ENCODE data around the gene RND2. TPM values are rescaled to one million over a fixed set of nuclear protein-coding genes. Genes with fewer than 3 reads are reported as not detected.

RND2 gene
- total RNA-seq, 1 donor from 2014 or later: 3.6 TPM

DNA sequence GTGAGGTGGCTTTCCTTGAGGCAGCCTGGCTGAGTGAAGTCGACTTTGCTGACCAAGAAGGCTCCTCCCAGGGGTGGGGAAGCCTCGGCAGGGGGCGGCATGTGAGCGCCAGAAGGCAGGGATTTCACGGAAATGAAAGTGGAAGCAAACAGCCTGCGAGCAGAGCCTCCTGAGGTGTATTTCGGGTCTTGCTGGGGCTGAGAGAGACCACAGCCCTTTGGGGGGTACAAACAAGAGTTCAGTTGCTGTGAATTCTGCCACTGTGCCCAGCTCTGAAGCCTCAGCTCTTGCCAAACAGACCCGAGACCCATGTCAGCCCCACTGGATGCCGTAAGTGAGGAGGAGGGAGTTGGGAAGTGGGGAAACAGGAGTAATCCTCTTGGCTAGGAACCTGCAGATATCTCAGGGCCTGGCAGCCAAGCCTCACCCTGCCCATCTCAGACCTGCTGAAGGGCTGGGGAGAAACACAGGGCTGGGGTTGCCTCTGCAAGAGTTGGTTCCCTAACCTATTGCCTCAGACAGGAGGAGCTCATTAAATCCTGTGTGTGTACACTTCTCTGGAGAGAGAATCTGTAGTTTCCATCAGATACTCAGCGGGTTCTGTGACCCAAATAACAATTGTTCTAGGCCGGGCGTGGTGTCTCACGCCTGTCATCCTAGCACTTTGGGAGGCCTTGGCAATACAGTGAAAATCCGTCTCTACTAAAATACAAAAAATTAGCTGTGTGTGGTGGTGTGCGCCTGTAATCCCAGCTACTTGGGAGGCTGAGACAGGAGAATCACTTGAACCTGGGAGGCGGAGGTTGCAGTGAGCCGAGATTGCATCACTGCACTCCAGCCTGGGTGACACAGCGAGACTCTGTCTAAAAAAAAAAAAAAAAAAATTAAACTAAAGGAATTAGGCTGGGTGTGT is 18.1 kb upstream of the RND2 start, which contains the start of gene IFI35:
Gene IFI35 (plus strand): TSS at position 146 of the 913 bp plus-strand sequence. CDS start 164 bp downstream, at position 310.
- no peak for DNase-seq

DNA sequence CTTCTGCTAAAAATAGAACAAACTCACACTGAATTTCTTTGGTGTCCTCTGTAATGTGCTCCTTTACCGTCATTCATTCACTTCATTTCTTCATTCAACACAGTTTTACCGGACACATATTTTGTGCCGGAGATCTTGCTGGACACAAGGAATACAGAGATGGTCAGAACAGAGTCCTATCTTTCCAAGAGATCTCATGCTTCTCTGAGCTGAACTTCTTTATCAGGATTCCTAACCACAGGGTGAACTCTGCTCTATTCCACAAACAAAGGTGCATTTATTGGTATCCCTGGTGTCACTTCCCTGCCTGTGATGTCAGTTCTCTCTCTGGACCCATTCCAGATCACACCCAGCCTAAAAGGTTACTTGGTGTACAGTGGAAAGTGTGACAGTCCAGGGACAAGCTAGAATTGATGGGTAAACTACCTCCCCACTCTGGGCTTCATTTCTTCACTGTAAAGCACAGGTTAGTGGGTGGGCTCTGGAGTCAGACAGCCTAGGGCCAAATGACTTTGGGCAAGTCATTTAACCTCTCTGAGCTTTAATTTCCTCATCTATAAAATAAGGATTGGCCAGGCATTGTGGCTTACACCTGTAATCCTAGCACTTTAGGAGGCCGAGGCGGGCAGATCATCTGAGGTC is 14.2 kb upstream of the RND2 start:
- no peak for DNase-seq

DNA sequence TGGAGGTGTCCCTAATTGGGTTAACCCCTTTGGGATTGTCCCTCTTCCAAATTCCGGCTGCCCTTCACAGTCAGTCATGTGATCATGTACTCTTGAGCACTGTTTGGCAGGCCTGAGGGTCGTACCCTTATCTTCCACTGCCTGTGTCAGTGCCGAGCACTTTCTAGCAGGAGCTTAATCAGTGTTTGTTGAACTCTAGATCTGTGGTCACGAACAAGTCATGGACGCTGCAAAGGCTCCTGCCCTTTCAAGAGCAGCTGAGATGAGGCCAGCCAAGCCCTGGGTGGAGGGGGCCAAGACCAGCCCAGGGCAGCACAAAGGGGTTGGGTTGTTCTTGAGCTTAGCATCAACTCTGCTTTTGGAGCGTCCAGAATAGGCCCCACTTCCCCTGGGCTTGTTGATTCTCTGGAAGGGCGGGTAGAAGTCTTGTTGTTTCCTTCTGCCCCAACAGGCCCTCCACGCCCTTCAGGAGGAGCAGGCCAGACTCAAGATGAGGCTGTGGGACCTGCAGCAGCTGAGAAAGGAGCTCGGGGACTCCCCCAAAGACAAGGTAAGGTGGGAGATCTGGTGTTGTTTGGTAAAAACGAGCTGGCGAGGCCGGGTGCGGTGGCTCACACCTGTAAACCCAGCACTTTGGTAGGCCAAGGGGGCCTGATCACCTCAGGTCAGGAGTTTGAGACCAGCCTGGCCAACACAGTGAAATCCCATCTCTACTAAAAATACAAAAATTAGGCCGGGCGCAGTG is 13.1 kb upstream of the RND2 start:
- no peak for DNase-seq

DNA sequence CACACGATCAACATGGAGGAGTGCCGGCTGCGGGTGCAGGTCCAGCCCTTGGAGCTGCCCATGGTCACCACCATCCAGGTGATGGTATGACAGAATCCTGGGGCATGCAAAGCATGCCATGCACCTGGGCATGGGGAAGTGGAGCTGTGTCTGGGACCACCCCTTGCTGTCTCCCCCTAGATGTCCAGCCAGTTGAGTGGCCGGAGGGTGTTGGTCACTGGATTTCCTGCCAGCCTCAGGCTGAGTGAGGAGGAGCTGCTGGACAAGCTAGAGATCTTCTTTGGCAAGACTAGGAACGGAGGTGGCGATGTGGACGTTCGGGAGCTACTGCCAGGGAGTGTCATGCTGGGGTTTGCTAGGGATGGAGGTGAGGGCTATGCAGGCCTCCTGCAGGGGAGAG is 11.7 kb upstream of the RND2 start:
- DNase-seq: no peak

DNA sequence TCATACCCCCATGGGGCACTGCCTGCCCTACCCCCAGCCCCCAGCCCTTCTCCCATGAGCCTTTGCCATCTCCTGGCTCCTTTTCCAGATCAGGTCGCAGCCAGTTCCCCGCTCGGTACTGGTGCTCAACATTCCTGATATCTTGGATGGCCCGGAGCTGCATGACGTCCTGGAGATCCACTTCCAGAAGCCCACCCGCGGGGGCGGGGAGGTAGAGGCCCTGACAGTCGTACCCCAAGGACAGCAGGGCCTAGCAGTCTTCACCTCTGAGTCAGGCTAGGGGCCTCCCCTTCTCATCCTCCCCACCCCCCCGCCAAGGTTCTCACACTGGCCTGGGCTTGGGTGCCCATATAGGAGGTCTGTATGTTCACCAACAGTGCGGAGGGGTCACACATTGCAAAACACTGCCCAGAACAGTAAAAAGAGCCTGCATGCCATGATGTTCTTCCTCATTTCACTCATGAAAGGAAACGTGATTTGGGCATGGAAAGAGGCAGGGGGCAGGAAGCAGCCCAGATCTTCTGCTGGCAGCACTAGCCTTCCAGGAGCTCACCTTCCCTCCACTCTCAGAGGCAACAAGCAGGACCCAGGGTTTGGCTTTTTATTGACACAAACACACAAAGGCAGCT is 10.9 kb upstream of the RND2 start:
- no peak for DNase-seq

DNA sequence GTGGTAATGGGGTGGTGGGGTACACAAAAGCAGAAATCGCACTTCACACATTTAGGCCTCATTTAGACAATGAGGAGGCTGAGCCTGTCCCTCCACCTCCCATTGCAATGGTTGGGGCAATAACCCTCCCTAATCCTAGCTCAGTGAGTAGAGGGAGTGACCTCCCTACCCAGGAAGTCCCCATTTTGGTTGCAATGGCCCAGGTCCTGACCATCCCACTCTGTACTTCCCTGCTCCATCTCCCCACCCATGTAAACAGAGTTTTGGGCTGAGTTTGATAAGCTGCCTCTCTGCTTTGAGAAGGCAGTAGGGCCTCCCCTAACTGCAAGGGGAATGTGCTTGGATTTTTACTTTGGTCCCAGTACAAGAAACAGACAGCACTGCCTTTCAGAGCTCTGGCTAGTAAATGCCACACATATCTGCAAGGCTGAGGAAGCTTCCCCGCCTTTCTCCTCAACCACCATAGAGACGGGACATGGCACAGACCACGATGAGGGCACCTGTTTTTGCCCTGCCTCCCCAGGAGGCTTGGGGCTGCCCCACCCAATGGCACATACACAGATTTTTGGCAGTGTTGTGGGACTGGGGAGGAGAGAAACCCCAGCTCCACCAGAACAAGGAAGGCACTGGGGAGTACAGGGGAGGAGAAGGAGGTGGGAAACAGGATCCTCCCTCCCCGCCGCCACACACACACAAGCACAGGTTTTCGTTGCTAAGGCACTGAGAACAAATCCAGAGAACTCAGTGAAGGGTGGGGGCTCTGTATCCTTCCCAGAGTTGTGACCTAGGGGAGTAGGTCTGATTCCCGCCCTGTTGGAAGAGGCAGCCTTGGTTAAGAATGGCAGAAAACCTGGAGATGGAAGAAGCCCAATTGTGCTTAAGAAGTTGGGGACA is 10.1 kb upstream of the RND2 start:
- DNase-seq: no peak

DNA sequence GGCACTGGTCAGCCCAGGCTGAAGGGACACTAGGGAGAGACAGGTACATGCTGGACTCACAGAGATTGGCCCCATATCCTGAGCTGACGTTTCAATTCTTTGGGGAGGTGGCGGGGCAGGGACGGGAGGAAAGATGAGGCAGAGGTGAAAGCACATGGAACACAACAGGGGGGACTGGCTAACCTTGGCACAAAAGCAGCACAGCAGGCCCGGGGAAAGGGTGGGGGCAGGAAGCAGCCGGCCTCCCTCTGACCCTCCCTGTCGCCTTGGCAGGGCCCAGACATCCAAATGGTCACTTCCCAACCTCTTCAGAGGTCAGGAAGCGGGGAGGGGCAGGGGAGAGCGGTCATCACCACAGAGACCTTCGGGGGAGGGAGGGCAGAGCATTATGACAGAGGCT is 9.5 kb upstream of the RND2 start:
- no peak for DNase-seq

DNA sequence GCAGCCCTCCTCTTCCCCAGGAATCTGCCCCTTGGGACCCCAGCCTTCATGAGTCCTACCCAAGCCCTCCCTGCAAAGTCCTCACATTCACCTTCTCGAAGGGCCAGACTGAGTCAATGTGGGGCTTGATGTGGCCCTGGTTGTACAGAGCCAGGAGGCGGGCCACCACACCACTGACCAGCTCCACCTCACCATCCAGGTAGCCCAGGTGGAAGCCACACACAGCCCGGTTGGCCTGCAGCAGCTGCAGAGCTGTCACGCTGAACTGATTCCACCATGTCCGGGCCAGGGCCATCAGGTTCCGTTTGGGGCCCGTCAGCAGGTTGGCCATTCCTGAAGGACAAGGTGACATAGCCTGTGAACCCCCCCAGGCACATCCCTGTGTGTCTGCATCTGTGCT is 8.8 kb upstream of the RND2 start:
- DNase-seq: no peak

DNA sequence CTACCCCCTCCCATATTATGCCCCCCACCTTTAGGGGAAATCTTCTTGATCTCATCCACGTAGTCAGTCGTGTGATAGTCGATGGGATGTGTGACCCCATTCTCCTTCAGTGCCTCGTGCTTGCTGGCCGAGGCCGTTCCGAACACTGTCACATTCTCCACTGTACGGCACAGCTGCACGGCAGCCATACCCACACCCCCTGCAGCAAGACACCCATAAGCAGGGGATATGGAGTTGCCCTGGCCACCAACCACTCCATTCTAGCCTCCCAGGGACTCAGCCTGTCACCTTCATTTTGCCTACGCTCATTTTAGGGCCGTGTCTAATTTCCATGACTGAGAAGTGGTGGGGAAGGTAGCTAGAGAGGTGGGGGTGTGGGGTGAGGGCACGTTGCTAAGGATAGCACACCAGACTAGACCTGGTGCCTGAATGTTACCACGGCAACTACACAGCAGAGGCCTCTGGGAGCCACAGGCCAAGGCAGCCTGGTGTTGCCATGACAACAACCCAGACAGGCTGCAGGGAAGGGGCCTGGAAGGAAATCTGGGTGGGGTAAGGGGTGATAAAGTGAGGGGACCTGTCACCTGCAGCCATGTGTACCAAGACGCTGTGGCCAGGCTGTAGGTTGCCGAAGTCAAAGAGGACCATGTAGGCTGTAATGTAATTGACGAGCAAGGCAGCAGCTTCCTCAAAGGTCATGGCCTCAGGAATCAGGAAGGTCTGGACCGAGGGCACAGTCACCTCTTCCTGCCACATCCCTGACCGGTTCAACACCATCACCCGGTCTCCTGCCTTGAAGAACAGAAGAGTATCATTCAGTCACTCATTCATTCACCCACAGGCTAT is 6.8 kb upstream of the RND2 start:
- DNase-seq: no peak

DNA sequence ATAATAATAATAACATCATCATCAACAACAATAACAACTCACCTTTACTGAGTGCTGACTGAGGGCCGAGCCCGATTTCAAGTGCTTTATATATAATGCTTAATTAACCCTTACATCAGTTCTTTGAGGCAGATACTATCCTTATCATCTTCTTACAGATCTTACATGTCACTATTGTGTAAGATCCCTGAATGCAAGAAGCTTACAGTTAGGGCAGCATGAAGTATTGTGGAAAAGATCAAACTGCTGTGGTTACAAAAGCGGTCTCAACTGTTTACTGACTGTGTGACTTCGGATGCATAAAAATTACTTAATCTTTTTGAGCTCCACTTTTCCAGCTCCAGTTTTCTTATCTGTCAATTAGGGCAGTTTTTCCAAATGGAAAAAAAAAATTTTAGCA is 6.1 kb upstream of the RND2 start:
- no peak for DNase-seq

DNA sequence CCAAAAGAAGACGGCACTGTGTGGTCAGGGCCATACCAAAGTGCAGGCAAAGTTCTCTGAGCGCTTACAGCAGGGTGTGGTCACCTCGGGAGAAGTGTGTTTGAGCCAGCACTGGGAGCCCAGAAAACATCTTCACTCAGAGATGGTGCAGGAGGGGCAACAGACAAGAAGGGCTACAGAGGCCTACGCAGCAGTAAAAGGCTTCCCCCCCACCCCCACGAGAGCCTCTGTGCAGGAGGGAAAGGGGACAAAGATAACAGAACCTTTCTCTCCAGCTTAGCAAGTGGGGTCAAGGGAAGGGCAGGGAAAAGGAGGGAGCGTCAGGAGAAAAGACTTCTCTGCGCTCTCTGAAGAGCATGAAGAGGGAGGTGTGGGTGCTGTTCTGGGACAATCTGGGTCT is 5.6 kb upstream of the RND2 start:
- no peak for DNase-seq

DNA sequence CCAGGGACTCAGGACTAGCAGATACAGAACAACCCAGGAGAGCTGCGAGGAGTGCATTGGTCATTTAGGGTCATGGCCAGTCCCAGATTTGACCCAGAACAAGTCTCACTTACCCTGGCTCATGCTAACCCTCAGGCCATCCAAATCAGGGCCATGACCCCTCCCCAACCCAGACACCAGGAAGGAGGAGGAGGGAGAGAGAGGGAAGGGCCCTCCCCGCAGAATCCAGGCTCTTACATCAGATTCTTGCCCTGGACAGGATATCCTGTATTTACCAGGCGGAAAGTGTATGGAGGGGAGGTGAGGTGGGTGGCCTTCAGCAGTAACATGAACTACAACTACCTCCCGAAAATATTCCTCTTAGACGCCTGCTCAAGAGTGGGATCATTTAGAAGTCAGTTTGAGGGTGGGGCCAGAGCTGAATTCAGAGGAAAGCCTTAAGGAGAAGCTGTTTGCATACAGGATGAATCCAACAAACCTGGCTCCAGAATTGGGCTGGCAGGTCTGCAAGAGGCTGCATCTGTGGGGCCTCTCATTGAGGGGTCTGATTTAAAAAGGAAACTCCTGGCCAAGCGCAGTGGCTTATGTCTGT is 4.9 kb upstream of the RND2 start:
- DNase-seq: no peak

DNA sequence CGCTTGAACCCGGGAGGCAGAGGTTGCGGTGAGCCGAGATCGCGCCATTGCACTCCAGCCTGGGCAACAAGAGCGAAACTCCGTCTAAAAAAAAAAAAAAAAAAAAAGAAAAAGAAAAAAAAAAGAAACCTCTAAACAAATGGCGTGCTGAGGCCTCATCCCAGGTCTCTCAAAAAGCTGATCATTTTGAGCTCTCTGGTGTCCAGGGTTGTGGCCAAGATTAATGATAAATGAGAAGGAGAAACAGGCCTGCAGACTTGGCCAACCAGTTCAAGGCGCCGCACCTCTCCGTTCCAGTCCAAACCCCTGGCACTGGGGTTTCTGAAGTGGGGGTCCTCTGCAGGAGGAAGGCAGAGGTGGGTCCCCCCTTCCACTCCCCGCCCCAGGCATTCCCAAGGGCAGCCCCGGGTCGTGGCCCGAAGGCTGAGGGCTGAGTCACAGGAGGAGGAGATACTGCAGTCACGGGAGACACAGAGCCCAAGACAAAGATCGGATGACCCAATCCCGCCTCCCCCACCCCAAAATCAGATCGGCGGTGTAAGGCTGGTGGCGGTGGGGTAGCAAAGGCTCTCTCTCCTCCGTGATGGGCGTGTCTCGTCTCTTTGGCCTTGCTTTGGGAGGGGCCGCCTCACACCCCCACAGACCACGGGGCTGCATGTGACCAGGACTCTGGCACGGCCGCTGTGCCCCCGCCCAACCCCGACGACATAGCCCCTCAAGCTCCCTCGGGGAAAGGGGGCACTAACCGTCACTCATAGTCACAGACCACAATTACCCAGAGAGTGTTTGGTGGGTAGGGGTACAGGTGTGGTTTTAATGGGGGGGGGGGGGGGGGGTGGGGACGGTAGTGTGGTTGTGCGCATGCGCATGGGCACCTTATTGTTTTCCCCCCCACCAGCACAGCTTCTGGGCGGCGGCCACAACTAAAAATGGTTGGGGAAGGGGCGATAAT is 4.0 kb upstream of the RND2 start:
- no peak for DNase-seq

DNA sequence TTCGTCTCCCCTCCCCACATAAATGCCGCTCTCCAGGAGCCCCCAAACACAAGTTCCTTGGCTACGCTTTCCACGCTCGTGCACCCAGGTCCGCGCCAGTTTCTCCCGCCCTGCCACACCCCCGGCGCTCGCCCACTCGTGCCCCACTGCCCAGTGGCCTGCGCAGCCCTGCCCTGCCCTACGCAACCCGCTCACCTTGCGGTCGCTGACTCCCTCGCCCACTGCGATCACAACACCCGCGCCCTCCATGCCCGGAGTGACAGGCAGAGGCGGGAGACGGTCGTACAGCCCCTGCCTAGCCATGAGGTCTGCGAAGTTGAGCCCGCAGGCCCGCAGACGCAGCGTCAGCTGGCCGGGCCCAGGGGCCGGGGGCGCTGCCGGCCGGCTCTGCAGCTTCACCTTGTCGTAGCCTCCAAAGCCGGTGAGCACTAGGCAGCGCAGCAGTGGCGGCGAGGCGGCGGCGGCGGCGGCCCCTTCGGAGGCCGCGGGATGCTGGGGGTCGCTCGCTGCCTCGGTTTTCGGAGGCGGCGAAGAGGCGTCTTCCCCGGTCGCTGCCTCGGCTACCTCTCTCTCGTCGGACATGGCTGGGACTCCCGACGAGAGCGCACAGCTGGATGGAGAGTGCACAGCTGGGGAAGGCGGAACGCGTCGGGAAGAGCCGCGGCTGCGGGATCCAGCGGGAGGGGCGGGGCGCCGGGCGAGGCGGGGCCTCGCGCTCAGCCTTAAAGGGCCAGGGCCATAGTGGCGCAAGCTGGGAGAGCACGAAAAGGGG is 3.1 kb upstream of the RND2 start, which contains the start of gene VAT1:
Gene VAT1 (minus strand): TSS at position 645 of the 772 bp plus-strand sequence. CDS start 63 bp downstream, at position 582.
- DNase-seq: peak; percentile 62

DNA sequence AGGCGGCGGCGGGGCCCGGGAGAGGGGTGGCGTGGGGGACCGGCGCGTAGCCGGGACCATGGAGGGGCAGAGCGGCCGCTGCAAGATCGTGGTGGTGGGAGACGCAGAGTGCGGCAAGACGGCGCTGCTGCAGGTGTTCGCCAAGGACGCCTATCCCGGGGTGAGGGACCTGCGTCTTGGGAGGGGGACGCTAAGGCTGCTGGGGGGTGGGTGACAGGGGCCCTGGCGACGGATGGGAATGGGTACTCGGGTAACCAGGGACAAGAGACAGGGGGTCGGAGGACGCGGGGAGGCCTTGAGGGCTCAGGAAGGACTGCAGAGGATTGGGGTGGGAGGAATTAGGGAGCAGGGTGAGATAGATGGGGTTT is 243 bp downstream of the RND2 start:
- no peak for DNase-seq

DNA sequence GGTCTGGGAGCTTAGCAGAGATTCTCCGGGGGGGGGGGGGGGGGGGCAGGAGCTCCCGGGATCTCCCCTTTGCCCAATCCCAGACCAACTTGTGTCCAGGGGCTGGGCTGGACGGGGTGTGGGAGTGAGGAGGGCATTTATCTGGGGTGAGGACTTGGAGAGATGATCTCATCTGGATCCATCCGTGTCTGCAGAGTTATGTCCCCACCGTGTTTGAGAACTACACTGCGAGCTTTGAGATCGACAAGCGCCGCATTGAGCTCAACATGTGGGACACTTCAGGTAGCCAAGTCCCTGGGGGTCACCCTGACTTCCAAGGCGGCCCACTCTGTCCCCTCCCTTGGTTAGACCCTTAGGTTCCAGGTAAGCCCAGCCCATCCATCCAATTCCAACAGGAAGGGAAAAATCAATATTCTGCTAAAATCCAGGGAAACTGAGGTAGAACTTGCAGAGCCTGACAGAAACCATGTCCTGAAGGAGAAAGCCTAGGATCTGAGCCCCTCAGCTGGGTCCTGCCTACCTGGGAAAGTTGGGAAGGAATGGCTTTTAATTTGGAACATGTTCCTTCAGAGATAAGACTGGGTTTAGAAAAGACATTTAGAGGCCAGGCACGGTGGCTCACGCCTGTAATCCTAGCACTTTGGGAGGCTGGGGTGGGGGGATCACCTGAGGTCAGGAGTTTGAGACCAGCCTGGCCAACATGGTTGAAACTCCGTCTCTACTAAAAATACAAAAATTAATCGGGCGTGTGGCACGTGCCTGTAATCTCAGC is 921 bp downstream of the RND2 start:
- DNase-seq: no peak

DNA sequence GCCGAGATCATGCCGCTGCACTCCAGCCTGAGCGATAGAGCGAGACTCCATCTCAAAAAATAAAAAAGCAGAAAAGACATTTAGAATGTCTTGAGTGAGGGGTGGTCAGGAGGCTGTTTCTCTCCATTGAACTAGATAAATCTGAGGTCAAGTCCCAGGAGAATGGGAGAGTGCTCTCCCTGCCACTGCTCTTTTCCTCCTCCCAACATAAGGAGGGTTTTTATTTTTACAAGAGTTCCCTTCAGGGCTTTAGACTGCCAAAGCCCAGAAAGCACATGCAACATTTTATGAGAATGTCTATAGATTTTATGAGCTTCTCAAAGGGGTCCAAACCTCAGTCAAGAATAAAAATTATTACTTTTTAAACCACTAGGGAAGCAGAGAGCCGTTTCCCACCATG is 1.6 kb downstream of the RND2 start:
- DNase-seq: no peak
